RPMI7951 (cell line): ENCODE measurements around the gene CADPS2. TPM values are rescaled to one million over a fixed set of nuclear protein-coding genes. Genes with fewer than 3 reads are reported as not detected.
"Not testable (repeated sequence)": the region's sequence is repeated elsewhere in the genome, so short reads cannot be mapped to it uniquely, and the experiment has no call there.

Experiments used
- DNase-seq: peaks from one replicate; pipeline ENCODE4 v3.0.0-alpha.2; 2012; ENCODE audit warnings: low read depth
- total RNA-seq: library from RNA; depleted of rRNA; stranded (reverse); fragments of >200 nt; shearing (Covaris generic); gene quantifications from 2 replicates; pipeline ENCODE4 v1.2.3, GENCODE V29; 2014

Gene CADPS2
- total RNA-seq, 1 experiment from 2014 or later, result 1.4 TPM

DNA sequence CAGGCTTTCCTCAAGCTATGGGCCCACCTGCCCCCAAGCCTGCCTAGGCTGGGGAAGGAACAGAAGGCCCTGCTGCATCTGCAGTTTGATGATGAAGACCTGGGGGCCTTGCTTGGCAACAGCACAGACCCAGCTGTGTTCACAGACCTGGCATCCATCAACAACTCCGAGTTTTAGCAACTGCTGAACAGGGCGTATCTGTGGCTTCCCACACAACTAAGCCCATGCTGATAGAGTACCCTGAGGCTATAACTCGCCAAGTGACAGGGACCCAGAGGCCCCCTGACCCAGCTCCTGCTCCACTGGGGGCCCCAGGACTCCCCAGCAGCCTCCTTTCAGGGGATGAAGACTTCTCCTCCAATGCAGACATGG is 36.3 kb downstream of the CADPS2 start:
- DNase-seq, result no peak

DNA sequence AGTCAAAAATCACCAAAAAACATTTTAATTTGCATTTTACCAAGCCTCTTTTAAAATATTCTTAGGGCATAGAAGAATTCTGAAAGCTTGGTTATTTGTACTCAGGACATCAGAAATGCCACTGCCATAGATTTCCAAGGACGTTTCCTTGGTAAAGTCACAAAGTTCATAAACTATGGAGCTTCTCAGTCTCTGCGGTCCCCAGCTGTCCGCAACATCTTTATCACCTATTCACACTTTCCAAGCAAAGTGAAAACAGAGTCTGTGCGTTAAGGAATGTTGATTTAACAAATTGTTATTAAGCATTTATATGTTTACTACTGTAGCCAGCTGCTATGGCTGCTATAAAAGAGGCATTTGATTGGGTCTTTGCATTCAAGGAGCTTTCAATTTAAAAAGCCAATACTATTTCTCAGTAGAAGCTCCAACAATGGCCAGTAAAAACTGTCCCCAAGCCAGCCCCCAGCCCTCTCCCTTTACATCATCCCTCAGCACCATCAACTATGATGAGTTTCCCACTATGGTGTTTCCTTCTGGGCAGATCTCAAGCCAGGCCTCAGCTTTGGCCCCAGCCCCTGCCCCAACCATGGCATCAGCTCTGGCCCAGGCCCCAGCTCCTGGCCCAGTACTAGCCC is 36.8 kb downstream of the CADPS2 start:
- DNase-seq, result no peak

DNA sequence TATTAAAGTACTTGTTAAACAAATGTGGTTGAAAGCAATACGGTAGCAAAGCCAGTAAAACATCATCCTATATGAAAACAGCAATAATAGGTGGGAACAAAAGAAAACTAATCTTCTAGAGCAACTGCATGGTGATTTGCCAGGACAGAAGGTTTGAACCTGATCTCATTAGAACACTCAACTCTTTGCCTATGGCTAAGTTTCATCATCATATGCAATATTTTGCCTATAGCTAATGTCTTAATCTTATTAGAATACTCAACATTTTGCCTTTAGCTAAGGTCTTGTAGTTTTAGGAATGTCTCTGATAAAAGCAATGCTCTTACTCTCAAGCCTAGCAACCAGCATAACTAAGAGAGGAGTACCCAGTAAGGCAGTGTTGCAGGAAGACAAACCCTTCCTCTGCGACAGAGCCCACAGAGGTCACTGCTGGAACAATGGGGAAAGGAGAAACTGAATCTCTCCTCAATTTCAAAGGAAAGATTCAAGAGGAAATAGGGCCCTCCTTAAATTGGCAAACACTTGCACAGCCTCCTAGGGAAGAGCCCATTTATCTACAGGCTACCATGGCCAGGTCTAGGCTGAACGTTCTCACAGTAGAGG is 38.3 kb downstream of the CADPS2 start:
- DNase-seq, result no peak

- DNase-seq, result no peak
Observed at GRCh38 chr7:122846591-122846990, 39.7 kb downstream of the CADPS2 start.

DNA sequence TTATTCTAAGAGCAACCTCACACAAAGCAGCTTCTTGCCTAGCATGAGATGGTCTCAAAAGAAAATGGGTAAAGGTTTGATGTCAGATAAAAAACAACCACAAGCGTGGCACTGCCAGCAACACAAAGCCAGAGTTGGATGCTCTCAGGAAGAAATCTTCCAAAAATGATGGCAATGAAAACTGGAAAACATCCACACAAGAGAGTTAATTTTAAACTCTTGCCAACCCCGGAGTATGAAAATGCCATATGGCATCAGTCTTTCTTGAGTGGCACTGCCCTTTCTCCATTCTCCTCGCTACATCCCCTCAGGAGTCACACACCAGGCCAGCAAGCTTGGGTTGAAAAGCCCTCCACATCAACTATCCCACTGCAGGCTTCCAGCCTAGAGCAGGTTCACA is 41.0 kb downstream of the CADPS2 start:
- no peak for DNase-seq

DNA sequence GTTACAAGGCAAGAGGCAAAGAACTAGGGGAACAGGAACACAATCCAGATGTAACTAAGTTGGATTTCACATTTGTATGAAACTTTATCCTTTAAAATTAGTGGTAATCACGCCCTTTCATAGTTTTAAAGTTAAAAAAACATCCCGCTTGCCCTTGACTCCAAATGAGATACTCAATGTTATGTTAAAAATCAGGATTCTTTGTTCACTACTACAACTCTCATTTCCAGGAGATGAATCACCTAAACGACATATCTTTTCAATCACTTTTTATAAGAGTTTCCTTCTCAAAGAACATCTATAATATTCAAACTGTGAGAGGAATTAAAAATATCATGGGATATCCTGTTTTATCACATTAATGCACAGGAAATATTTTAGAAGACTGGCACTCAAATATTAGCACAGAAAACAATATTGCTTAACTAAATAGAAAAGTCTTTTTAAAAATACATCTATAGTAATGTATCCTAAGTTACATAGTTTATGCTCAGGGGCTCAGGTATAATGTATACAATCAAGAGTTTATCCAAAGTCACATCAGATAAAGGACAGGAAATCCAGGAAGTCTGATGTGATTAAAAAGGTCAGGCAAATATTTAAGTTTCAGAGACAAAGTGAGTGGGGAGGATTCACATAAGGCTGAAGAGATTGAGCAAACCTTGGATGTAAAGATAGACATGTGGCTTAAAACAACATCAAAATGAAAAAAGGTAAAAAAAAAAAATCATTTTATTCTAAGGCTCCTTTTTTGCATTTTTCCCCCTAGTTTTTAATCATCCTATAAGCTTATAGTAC is 41.9 kb downstream of the CADPS2 start:
- DNase-seq, result no peak

DNA sequence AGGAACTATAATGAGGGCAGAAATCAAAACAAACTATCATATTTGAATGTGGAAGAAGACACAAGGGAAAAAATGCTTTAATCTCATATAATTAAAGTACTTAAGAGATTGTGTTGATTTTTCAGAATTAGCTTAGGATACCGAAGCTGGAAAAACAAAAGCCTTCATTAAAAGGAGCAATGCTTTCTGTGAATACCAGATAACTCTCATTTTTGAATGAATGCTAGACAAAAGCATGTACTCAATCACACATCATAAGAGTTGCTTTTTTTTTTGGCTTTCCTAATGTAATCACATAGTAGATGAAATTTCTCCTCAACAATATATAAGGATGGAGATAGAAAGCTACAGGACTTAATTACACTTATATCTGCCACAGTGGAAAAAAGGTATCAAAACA is 43.3 kb downstream of the CADPS2 start:
- DNase-seq, result no peak

- DNase-seq, result not testable (repeated sequence)
Observed at GRCh38 chr7:122836286-122836685, 50.0 kb downstream of the CADPS2 start.

GRCh38 chr7:122834571-122834942 is 51.7 kb downstream of the CADPS2 start:
- DNase-seq, result not testable (repeated sequence)

- no peak for DNase-seq
Observed at GRCh38 chr7:122833888-122834570, 52.2 kb downstream of the CADPS2 start.

DNA sequence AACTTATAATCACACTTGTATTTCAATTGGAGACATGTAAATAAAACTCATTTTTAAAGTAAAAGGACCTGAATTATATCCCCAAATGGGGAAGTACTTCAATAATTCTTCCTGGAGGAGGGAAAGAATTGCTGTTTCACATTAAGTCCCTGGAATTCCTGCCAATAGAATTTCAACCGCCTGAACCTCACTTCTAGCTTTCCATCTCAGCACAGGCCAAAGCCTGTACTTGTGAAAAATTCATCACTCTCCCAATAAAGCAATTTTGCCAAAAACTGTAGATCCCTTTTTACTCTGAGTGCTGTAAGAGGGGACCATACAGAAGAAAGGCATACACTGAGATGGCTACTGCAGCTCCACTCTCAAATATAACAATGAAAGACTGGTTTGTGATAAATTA is 54.8 kb downstream of the CADPS2 start:
- no peak for DNase-seq

DNA sequence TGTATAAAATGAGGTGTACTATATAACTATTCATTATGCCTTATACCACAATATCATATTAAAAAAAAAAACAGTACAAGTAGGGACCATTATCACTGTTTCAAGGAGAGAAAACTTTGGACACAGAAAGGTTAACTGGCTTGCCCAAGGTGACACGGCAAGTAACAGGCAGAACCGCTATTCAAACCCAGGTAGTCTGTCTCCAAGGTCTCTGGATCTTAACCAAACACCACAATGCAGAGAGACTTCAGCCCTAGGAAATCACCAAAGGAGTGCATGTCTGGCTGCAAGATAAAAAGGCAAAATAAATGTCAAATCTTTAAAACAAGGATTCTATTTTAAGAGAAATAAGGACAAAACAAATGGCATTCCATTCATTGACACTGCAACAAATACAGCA is 56.3 kb downstream of the CADPS2 start:
- no peak for DNase-seq

DNA sequence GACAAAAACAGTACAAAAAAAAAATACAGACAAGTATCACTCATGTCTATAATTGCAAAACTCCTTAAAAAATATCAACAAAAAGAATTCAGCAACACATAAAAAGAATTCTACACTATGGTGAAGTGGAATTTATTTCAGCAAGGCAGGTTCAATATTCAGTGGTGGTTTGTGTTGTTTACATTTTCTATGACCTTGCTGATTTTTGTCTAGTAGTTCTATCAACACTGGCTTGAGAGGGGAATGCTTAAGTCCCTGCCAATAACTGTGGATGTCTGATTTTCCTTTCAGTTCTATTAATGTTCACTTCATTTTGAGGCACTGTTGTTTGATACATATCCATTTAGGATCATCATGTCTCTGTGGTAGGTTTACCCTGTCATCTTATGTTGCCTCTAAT is 58.5 kb downstream of the CADPS2 start:
- no peak for DNase-seq

DNA sequence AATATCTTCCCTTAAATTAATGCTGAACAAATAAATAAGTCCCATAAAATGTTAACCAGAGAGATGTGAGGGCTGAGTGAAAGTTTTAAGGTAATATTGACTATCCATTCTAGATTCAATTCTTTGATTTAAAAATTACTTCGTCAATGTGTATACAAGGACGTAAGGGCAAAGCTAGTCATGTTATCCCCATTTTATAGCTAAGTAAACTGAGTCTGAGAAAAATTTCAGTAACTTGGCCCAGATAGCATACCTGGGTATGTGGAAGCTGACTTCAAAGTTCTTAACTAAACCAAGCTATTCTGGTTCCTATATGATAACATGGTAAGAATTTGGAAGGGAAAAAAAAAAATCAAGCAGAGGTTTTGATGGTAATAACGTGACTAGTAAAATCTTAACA is 72.4 kb downstream of the CADPS2 start:
- no peak for DNase-seq

- no peak for DNase-seq
Observed at GRCh38 chr7:122803851-122804250, 82.4 kb downstream of the CADPS2 start.

DNA sequence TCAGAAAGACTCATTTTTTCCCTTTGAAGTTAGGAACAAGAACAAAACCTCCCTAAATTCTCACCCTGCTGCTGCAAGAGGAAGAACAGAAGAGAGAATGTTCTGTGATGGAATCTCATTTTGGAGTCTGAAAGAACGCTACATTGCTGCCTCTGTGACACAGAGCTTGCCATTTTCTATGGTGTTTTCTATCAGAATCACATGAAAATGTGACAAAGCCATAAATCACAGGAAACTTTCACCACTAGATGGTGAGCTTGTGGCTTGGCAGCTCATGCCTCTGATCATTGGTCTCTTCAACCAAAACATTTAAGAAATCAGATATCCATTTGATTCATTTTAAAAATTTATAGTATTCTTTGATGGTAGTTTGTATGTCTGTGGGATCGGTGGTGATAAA is 82.9 kb downstream of the CADPS2 start:
- no peak for DNase-seq

GRCh38 chr7:122802301-122802751 is 83.9 kb downstream of the CADPS2 start:
- no peak for DNase-seq

- DNase-seq, result no peak
Observed at GRCh38 chr7:122791959-122792545, 94.2 kb downstream of the CADPS2 start.

DNA sequence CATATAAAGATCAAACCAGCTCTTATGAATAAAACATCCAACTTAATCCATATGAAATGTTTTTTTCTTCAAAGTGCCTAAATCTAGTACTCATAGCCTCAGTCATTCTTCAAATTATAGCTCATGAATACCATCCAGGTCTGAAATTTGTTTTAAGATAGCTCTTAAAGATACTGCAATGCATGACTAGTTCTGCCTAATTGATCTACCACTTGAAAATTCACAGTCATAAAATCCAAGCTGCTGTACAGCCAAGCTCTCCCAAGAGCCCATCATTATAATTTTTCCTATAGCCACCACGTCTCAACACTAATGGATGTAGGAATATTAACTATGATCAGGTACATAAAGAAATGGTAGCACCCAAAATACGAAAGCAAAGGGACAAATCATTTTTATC is 95.7 kb downstream of the CADPS2 start:
- no peak for DNase-seq

DNA sequence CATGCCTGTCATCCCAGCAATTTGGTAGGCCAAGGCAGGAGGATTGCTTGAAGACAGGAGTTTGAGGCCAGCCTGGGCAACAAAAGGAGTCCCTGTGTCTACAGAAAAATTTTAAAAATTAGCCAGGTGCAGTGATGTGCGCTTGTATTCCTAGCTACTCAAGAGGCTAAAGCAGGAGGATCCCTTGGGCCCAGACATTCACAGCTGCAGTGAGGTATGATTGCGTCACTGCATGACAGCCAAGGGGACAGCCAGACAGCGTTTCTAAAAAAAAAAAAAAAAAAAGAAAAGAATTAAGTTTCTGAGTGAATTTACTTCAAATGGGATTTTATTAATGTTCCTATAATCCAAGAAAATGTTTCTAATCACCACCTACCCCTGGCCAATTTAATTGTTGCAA is 96.1 kb downstream of the CADPS2 start:
- no peak for DNase-seq

GRCh38 chr7:122789156-122789555 is 97.1 kb downstream of the CADPS2 start:
- DNase-seq, result no peak

GRCh38 chr7:122770686-122771335 is 115.4 kb downstream of the CADPS2 start:
- no peak for DNase-seq
